GM12873 (cell line): Measurements from ENCODE around the gene VWF.

Experiments
- TF ChIP-seq, protein P1 (sequence below): IDR thresholded peaks from 2 replicates; pipeline ENCODE4 v1.5.1; 2012; ENCODE audit warnings: low read depth, mild to moderate bottlenecking, moderate library complexity, low read length, control low read depth; ENCODE audit not compliant: insufficient read depth; ENCODE audit errors: missing control alignments

The VWF gene

DNA sequence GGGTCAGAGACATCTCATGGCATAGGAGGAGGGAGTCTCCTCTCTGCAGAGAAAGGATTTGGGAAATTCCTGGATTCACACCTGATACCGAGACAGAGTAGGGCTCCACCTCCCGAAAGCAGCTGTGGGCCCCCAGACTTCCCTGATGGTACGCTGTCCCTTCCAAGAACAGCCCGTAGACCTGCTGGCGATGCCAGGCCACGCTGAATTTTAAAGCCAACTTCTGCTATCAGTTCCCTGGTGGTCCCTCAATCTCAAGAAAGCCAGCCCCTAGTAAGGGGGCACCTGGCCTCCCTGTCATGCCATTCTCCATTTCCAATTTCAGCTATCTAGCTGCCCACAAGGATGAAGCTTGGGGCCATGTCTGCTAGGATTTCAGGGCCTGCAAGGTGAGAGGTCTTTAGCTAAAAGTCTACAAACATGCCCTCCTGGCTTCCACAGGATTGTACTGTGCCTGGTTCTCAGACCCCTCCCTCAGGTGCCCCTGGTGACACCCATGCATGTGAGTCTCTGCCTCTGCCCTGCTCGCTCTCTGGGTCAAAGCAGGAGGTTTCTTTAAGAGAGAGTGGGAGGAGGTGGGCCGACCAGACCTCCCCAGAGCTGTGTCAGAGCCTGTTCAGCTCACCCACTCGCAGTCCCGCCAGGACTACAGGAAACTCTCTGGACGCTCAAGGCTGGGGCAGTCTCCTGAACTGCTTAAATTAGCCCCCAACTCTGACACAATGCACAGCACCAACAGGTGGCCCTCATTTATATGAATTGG is 209.9 kb downstream of the VWF start:
- TF ChIP-seq, protein P1, sequence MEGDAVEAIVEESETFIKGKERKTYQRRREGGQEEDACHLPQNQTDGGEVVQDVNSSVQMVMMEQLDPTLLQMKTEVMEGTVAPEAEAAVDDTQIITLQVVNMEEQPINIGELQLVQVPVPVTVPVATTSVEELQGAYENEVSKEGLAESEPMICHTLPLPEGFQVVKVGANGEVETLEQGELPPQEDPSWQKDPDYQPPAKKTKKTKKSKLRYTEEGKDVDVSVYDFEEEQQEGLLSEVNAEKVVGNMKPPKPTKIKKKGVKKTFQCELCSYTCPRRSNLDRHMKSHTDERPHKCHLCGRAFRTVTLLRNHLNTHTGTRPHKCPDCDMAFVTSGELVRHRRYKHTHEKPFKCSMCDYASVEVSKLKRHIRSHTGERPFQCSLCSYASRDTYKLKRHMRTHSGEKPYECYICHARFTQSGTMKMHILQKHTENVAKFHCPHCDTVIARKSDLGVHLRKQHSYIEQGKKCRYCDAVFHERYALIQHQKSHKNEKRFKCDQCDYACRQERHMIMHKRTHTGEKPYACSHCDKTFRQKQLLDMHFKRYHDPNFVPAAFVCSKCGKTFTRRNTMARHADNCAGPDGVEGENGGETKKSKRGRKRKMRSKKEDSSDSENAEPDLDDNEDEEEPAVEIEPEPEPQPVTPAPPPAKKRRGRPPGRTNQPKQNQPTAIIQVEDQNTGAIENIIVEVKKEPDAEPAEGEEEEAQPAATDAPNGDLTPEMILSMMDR, result no peak

DNA sequence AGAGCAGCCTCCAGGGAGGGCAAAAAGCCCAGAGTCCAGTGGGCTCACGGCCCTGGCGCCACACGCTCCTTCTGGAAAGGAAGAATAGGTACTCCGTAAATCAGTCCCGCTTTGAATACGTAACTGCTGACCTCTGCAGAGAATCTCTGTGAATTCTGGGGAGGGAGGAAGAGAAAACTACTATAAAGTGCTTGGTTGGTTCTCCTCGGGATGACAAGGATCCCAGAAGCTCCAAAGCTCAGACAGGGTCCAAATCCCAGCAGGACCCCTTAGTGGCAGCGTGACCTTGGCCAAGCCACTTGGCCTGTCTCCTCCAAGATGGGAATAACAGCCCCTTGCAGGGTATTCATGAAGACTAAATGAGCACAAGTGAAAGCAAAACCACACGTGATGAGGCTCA is 211.1 kb downstream of the VWF start:
- TF ChIP-seq, protein P1, result no peak

DNA sequence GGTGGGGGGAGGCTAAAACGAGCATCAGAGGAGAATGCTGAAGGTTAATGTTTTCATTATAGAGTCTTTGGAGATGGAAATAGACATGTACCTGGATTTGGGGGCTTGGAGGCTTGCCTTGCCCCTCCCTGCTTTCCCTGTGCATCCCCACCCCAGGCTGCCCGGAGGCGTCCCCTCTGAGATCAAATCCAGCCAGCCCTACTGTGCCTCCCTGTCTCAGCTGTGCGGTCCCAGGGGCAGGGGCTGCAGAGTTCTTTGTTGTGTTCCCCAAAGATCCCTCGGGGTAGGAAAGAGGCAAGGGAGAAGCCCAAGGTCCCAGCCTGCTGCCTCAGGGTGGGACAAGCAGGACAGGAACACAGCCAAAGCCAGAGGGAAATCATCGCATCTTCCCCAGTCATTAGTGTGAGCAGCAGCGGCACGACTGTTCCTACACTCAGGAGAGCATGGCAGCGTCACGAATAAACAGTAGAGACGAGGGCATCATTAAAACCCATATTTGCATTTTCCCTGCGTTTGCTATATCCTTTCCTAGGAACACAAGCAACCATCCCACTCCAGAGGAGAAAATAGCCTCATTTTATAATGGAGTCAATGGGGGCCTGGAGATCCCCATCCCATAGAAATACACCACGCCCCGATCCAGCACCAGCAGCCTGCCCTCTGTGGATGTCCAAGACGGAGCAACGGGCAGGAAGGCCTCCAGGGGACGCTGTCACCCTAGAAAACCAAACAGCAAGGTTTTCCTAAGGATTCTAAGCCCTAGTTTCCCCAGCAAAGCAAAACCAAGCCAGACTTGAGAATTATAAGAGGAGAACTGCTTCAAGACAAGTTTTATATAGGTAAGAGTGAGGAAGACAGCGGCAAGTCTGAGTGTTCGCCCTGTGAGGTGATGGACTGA is 211.8 kb downstream of the VWF start:
- TF ChIP-seq, protein P1, result peak; percentile 49

DNA sequence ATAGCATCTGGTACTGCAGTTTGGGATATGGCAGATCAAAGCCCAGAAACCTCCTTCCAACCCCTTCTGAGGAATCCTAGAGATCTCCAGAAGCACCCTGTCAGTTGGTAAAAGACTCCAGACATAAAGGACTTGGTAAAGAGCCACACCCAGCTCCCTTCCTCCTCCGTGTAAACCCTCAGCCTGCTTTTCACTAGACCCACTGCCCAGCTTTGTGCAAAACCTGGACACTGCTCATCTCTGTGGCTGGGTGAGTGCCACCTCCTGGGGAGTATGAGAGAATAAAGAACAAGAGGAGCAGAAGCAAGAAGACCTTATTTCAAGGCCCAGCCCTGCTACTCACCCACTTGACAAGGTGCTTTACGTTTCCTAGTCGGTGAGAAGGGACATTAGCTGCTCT is 212.5 kb downstream of the VWF start:
- TF ChIP-seq, protein P1, result no peak

DNA sequence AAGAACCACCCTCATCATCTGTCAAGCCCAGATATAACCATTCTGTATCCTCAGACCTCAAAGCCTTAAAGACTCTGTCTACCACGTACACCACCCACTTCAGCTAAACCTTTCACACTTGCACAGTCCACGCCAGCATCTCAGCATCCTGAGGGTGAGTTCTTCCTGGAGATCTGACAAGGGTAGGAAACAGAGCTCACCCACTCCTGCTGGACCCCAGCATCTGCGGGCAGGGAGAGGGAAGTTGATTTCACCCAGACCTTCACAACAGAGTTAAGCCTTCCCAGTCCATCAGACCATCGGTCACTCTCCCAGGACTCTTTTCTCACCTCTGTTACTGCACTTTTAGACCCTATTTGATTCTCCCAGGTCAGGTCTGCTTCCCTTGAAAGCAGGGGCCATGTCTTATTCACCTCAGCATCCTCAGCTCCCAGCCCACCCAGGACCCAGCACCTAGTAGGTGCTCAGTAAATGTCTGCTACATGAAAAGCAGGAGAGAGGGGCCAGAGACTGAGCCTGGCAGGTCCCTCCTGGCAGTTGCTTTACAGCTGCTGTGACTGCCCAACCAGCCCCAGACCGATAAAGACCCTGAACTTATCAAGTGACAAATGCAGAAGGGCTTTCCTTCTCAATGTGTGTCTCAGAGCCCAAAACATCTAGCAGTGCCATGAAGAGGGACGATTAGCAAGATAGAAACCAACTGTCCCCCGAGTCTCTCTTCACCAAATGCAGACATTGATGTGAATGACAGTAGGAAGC is 213.5 kb downstream of the VWF start:
- TF ChIP-seq, protein P1, result no peak

DNA sequence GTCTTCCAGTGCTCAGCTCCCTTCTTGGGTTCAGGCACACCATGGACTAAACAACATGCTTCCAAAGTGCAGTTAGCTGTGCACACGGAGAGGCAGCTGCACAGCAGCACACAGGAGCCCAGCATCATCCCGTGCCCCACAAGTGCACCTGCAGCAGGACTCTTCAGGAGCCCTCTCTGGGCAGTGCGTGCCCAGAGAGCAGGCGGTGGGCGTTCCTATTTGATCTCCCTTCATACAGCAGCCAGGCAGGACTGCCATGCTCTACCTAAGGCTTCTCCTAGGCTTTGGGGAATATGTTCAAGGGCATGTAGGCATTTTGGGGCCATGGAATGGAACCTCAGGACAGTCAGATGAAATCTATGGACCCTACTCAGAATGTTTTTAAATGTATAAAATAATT is 214.9 kb downstream of the VWF start:
- TF ChIP-seq, protein P1, result no peak

DNA sequence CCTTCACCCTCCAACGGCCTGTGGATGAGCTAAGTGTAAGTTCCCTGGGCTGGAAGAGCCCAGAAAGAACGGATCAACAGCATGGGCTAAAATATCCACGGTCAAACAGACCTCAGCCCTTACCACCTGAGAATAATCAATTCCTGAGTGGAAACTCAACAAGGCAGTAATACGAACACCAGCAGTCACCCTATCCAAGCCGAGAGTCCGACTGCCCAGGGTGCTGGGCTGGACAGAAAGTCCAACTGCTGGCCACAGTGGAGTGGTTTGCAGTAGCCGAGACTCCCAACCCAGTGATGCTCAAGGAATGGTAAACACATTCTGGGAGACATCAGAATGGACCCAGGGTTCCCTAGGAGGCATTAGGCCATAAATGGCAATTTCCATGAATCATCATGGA is 216.2 kb downstream of the VWF start:
- TF ChIP-seq, protein P1, result no peak
